Panc1 (cell line): ENCODE results near the gene PANK1.

ENCODE experiments used
- CTCF ChIP-seq: fragments of 450-650 bp; IDR thresholded peaks from 2 replicates; pipeline ENCODE4 v1.5.1; 2017; ENCODE audit warnings: mild to moderate bottlenecking
- POLR2AphosphoS5 ChIP-seq: IDR thresholded peaks from 2 replicates; pipeline ENCODE4 v1.6.1; 2012; ENCODE audit warnings: mild to moderate bottlenecking, low read depth, low read length, moderate library complexity
- SIN3A ChIP-seq: IDR thresholded peaks from 2 replicates; pipeline ENCODE4 v1.6.1; 2012; ENCODE audit warnings: low read depth, mild to moderate bottlenecking, low read length, moderate library complexity, borderline replicate concordance; ENCODE audit not compliant: insufficient read depth
- TF ChIP-seq, protein P1 (sequence below), 2 experiments: IDR thresholded peaks; 2 replicates each; pipeline ENCODE4 v1.6.1; 2011 to 2012; ENCODE audit warnings: low read depth in 2 of 2, control low read depth in 1 of 2, low read length in 1 of 2, mild to moderate bottlenecking in 1 of 2, moderate library complexity in 1 of 2; ENCODE audit not compliant: insufficient read depth in 1 of 2

GRCh38 chr10:89566095-89566950, 78.7 kb downstream of the PANK1 start:
- TF ChIP-seq CTCF (no peak), SIN3A (no peak), POLR2AphosphoS5 (no peak)
- TF ChIP-seq, protein P1, sequence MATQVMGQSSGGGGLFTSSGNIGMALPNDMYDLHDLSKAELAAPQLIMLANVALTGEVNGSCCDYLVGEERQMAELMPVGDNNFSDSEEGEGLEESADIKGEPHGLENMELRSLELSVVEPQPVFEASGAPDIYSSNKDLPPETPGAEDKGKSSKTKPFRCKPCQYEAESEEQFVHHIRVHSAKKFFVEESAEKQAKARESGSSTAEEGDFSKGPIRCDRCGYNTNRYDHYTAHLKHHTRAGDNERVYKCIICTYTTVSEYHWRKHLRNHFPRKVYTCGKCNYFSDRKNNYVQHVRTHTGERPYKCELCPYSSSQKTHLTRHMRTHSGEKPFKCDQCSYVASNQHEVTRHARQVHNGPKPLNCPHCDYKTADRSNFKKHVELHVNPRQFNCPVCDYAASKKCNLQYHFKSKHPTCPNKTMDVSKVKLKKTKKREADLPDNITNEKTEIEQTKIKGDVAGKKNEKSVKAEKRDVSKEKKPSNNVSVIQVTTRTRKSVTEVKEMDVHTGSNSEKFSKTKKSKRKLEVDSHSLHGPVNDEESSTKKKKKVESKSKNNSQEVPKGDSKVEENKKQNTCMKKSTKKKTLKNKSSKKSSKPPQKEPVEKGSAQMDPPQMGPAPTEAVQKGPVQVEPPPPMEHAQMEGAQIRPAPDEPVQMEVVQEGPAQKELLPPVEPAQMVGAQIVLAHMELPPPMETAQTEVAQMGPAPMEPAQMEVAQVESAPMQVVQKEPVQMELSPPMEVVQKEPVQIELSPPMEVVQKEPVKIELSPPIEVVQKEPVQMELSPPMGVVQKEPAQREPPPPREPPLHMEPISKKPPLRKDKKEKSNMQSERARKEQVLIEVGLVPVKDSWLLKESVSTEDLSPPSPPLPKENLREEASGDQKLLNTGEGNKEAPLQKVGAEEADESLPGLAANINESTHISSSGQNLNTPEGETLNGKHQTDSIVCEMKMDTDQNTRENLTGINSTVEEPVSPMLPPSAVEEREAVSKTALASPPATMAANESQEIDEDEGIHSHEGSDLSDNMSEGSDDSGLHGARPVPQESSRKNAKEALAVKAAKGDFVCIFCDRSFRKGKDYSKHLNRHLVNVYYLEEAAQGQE (IDR thresholded peaks at IDR 0.05; ENCODE audit: insufficient read depth in 1 of 2, low read depth in 2 of 2, low read length in 1 of 2): no peak
